GM23248 (cell line): Measurements from ENCODE around the gene ZNF382.

Experiments
- EZH2 ChIP-seq: fragments of 200-600 bp; sonication (generic); IDR thresholded peaks from 2 replicates; pipeline ENCODE4 v1.6.1; 2018; ENCODE audit warnings: antibody characterized with exemption, mild to moderate bottlenecking; ENCODE audit not compliant: insufficient read depth, poor library complexity, severe bottlenecking
- EZH2phosphoT487 ChIP-seq: fragments of 200-600 bp; sonication (generic); IDR thresholded peaks from 2 replicates; pipeline ENCODE4 v1.6.1; 2018; ENCODE audit warnings: antibody characterized with exemption, moderate library complexity, mild to moderate bottlenecking, low read depth; ENCODE audit not compliant: insufficient read depth

DNA sequence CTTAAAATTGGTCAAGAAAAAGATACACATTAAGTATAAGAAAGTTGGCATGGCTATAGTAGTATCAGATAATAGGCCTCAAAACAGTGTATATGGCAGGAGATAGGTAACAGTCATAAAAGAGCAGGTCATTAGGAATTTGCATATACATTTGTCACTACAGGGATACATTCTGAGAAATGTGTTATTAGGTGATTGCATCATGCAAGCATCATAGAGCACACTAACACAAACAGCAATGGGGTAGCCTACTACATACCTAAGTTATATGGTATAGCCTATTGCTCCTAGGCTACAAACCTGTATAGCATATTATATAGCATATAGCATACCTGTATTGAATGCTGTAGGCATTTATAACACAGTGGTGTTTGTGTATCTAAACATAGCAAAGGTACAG lies 25.9 kb upstream of the ZNF382 start:
- no peak for TF ChIP-seq EZH2
- no peak for TF ChIP-seq EZH2phosphoT487
